HepG2 (cell line): ENCODE measurements around the gene ACSM2B. TPM values are rescaled to one million over a fixed set of nuclear protein-coding genes. Genes with fewer than 3 reads are reported as not detected.

ENCODE experiments used
- AGO1 ChIP-seq: fragments of 200-400 bp; formaldehyde crosslinking; IDR thresholded peaks from 2 replicates; pipeline ENCODE4 v1.6.1; 2017; ENCODE audit warnings: mild to moderate bottlenecking, low read depth, low read length, moderate library complexity; ENCODE audit not compliant: poor library complexity, severe bottlenecking
- ARID3A ChIP-seq: IDR thresholded peaks from 2 replicates; pipeline ENCODE4 v1.6.1; 2012; ENCODE audit warnings: low read depth, low read length, improper control_type of control experiment
- CENPT ChIP-seq: sonication (generic); formaldehyde crosslinking; IDR thresholded peaks from 2 replicates; pipeline ENCODE4 v1.8.0; 2022; ENCODE audit warnings: low read depth, mild to moderate bottlenecking, moderate library complexity, missing genetic modification reagents
- FOXO1 ChIP-seq: sonication (generic); formaldehyde crosslinking; IDR thresholded peaks from 2 replicates; pipeline ENCODE4 v1.4.0; 2020; ENCODE audit warnings: missing genetic modification reagents
- JDP2 ChIP-seq: sonication (generic); formaldehyde crosslinking; IDR thresholded peaks from 2 replicates; pipeline ENCODE4 v1.8.1; 2022; ENCODE audit warnings: missing genetic modification reagents, borderline replicate concordance
- KDM2A ChIP-seq: sonication (generic); formaldehyde crosslinking; IDR thresholded peaks from 2 replicates; pipeline ENCODE4 v1.4.0; 2020; ENCODE audit warnings: low read depth, missing genetic modification reagents, borderline replicate concordance
- MAFG ChIP-seq: sonication (generic); formaldehyde crosslinking; IDR thresholded peaks from 2 replicates; pipeline ENCODE4 v1.5.1; 2020; ENCODE audit warnings: mild to moderate bottlenecking, missing genetic modification reagents
- MIER3 ChIP-seq: IDR thresholded peaks from 2 replicates; pipeline ENCODE4 v1.6.1; 2016; ENCODE audit warnings: missing compliant biosample characterization, borderline replicate concordance
- SP2 ChIP-seq: sonication (generic); formaldehyde crosslinking; IDR thresholded peaks from 2 replicates; pipeline ENCODE4 v1.5.1; 2020; ENCODE audit warnings: mild to moderate bottlenecking, missing genetic modification reagents
- SUZ12 ChIP-seq: fragments of 150-350 bp; IDR thresholded peaks from 2 replicates; pipeline ENCODE4 v1.6.1; 2014; ENCODE audit warnings: low read depth, low read length
- TP53 ChIP-seq: sonication (generic); formaldehyde crosslinking; conservative IDR thresholded peaks from 2 replicates; pipeline ENCODE4 v1.4.0; 2020; ENCODE audit warnings: missing genetic modification reagents
- YEATS4 ChIP-seq: sonication (generic); formaldehyde crosslinking; IDR thresholded peaks from 2 replicates; pipeline ENCODE4 v1.4.0; 2020; ENCODE audit warnings: missing genetic modification reagents, borderline replicate concordance
- ZIK1 ChIP-seq: sonication (generic); formaldehyde crosslinking; IDR thresholded peaks from 2 replicates; pipeline ENCODE4 v1.5.0; 2020; ENCODE audit warnings: mild to moderate bottlenecking, low read depth, missing genetic modification reagents, borderline replicate concordance
- ZNF230 ChIP-seq: sonication (generic); formaldehyde crosslinking; IDR thresholded peaks from 2 replicates; pipeline ENCODE4 v1.4.0; 2020; ENCODE audit warnings: mild to moderate bottlenecking, missing genetic modification reagents
- ZNF501 ChIP-seq: sonication (generic); formaldehyde crosslinking; IDR thresholded peaks from 2 replicates; pipeline ENCODE4 v1.5.1; 2020; ENCODE audit warnings: mild to moderate bottlenecking, moderate library complexity, missing genetic modification reagents
- ZNF572 ChIP-seq: sonication (generic); formaldehyde crosslinking; IDR thresholded peaks from 2 replicates; pipeline ENCODE4 v1.5.1; 2020; ENCODE audit warnings: mild to moderate bottlenecking, missing genetic modification reagents
- ZNF772 ChIP-seq: sonication (generic); formaldehyde crosslinking; IDR thresholded peaks from 2 replicates; pipeline ENCODE4 v1.5.0; 2020; ENCODE audit warnings: mild to moderate bottlenecking, missing genetic modification reagents
- polyA plus RNA-seq, 8 experiments: library from polyadenylated mRNA; depleted of rRNA in 3 of 8; stranded (reverse) in 7 of 8; unstranded in 1 of 8; fragments of >200 nt; fragmentation: Illumina TruSeq in 4 of 8; extraction: Trizol in 4 of 8; gene quantifications; 2 replicates each; pipeline versions ENCODE4 v1.2.1 to v1.2.3, GENCODE V29; 2011 to 2016; ENCODE audit warnings: low read depth in 4 of 8, missing spikeins in 1 of 8, mixed read lengths in 1 of 8; ENCODE audit not compliant: insufficient read depth in 1 of 8
- total RNA-seq, 5 experiments: library from RNA; depleted of rRNA; stranded (reverse); fragments of >200 nt; fragmentation: Illumina TruSeq; extraction: Trizol; gene quantifications; 2 replicates each; pipeline ENCODE4 v1.2.3, GENCODE V29; 2016; ENCODE audit warnings: low read depth in 1 of 5
- TF ChIP-seq, protein P1 (sequence below): sonication (generic); formaldehyde crosslinking; IDR thresholded peaks from 2 replicates; pipeline ENCODE4 v1.5.0; 2020; ENCODE audit warnings: missing genetic modification reagents, mild to moderate bottlenecking, borderline replicate concordance

Gene ACSM2B
- total and polyA plus RNA-seq, 2 of the 13 experiments (the other 11 are each of a cell fraction or from before 2014, with no cell fraction given), result 22.9 to 34.0 TPM

GRCh38 chr16:20611350-20611902, 35.3 kb upstream of the ACSM2B start (continued):
- TF ChIP-seq JDP2, result no peak
- TF ChIP-seq YEATS4 (CRISPR knock-in tag), result 0 out of 2 replicates have a peak, but pooled peaks have one; percentile 19
- TF ChIP-seq AGO1, result no peak
- 0 out of 2 replicates have a peak, but pooled peaks have one; percentile 20 for TF ChIP-seq ZNF230 (CRISPR knock-in tag)
- TF ChIP-seq FOXO1, result no peak
- TF ChIP-seq MIER3 (CRISPR knock-in tag), result 0 out of 2 replicates have a peak, but pooled peaks have one; percentile 9
- TF ChIP-seq ZIK1, result no peak
- TF ChIP-seq TP53 (CRISPR knock-in tag), result no peak
- peak; percentile 51; the same call in 1 of the 2 replicates for TF ChIP-seq ZNF572 (CRISPR knock-in tag)
- peak; percentile 12; the same call in 1 of the 2 replicates for TF ChIP-seq SP2 (CRISPR knock-in tag)
- TF ChIP-seq ARID3A, result no peak
- 0 out of 2 replicates have a peak, but pooled peaks have one; percentile 27 for TF ChIP-seq ZNF772
- TF ChIP-seq ZNF501 (CRISPR knock-in tag), result peak; percentile 78
- TF ChIP-seq MAFG (CRISPR knock-in tag), result peak; percentile 57; the same call in 1 of the 2 replicates
- no peak for TF ChIP-seq CENPT
- TF ChIP-seq, protein P1, sequence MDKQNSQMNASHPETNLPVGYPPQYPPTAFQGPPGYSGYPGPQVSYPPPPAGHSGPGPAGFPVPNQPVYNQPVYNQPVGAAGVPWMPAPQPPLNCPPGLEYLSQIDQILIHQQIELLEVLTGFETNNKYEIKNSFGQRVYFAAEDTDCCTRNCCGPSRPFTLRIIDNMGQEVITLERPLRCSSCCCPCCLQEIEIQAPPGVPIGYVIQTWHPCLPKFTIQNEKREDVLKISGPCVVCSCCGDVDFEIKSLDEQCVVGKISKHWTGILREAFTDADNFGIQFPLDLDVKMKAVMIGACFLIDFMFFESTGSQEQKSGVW (CRISPR knock-in tag), result no peak
- no peak for TF ChIP-seq SUZ12
- no peak for TF ChIP-seq KDM2A (CRISPR knock-in tag)
